Measurements from ENCODE around the gene MARS1.
"Not testable (repeated sequence)": the region's sequence is repeated elsewhere in the genome, so short reads cannot be mapped to it uniquely, and the experiment has no call there.

Gene MARS1

DNA sequence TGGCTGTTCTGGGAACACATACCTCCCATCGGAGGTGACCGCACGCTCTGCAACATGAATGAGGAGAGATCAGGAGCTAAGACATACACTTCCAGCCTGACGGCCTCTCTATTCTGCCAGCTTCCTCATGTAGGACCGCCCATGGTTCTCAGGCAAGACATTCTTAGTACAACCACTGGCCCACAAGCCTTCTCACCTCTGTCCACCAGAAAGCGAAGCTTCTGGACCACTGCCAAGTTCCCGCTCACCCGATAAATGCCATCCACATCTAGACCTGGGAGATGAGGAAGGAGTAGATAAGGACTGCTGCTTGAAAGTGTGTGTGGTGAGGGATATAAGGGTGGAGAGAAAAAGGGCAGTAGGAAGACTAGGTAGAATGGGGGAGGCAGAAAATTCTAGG is 13.4 kb upstream of the MARS1 start:
- no peak for DNase-seq

DNA sequence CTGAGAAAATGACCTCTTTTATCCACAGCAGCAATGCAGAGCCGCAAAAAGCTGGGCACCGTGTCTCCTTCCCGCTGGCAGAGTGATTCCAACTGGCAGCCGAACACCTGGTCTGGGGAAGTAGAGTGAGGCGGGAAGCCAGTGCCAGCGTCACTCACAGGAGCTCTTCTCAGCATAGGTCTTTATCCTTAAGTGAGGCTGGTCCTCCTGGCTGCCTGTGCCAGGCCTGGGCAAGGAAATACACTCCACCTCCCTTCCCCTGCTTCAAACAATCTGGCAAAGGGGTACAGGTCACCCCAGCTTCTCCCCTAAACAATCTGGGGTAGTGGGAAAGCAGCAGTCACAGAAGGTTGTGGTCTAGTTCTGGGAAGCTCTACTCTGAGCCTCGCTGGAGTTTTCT is 13.0 kb upstream of the MARS1 start:
- DNase-seq: no peak

DNA sequence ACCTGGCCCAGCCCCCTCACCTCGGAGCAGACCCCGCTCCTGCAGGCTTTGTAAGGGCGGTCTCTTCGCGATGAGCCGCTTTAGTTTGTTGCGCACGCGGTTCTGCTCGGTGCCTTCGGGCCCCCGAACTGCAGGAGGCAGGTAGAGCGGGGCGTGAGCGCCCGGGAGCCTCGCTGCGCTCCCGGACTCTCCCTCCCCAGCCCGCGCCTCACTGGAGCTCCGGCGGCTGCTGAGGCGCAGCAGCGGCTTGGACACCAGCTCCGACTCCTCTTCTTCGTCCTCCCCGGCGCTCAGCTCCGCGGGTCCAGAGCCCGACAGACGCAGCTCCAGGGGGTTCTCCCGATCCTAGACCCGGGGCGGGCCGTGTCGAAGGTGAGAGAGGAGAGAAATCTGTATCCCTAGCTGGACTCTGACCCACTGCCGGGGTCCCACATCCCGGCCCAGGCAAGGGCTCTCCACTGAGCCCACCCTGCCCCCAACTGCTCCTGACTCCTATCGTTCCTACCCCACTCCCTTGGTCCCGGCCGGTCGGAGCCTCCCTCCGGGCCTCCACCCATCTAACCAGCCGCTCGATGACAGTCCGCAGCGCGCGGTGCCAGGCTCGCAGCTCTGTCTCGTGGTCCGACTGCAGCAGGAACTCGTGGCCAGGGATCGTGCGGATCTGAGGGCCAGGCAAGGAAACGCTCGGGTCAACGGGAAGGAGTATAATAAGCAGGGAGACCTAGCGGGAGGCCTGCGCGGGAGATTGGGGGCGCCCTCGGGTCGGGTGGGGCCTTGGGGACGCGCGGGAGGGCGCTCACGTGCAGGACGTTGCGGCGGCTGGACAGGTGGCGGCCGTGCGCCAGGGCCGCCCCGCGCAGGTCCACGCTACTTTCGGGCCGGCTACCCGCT is 12.4 kb upstream of the MARS1 start:
- peak; percentile 49 for DNase-seq

DNA sequence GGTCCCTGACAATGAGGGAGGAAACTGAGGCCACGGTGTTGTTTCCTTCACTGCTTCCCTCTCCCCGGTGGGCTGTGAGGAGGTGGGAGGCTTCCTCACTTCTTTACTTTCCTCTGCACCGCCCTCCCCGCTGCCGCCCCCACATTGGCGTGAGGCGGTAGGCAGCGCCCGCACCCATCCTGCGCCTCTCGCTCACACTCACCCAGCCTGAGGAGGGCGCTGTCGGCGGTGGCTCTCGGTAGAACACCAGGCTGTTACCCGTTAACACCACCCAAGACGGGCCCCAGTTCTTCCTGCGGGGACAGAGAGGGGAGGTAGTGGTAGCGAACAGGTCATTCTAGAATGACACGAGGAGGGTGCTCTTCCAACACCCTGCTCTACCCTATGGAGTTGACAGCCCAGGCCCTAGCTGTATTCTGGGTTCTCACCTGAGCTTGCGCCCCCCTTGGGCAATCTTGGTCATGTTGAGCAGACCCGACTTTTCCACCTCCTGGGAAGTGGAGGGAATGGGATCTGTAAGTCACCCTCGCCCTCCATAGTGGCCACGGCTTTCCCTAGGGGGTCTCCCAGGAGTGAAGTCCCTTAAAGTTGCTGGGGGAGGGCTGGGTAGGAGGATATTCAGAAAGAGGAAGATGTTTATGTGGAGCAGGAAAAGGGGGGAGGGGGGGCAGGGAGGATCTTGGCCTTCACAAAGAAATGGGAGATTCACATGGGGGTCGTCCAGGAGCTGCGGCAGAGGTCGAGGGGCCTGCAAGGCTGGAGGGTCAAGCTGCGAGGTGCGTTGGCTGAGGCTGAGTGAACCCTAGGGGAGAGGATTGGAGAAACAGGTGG is 11.5 kb upstream of the MARS1 start:
- DNase-seq: peak; percentile 87

DNA sequence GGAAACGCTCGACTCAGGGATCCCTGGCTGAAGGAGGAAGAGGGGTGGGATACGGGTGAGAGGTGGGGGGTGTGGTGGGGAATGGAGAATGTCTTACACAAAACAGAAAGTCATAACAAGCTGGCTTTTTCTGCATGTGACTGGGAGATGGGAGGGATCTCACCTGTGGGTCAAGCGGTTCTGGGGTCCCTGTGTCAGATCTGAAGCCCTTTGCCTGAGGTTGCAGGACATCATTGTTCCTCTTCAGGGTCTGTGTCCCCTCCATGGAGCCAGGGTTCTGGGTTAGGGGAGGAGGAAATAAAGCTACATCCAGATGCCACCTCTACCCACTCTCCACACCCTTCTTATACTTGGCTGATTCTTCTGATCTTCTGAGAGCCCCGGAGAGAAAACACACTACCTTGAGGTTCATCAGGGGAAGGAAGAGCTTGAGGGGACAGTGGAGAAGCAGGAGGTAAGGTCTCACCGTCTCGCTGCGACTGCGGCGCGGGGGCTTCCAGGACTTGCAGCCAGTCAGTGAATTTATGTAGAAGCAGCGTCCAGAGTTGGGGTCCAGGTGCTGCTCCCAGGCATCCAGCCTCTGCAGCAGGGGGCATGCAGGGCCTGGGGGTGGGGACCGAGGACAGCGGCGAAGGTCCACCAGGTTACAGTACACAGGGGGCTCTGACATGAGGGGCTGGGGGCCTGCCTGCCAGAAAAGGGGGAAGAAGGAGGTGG is 10.7 kb upstream of the MARS1 start:
- DNase-seq: no peak

DNA sequence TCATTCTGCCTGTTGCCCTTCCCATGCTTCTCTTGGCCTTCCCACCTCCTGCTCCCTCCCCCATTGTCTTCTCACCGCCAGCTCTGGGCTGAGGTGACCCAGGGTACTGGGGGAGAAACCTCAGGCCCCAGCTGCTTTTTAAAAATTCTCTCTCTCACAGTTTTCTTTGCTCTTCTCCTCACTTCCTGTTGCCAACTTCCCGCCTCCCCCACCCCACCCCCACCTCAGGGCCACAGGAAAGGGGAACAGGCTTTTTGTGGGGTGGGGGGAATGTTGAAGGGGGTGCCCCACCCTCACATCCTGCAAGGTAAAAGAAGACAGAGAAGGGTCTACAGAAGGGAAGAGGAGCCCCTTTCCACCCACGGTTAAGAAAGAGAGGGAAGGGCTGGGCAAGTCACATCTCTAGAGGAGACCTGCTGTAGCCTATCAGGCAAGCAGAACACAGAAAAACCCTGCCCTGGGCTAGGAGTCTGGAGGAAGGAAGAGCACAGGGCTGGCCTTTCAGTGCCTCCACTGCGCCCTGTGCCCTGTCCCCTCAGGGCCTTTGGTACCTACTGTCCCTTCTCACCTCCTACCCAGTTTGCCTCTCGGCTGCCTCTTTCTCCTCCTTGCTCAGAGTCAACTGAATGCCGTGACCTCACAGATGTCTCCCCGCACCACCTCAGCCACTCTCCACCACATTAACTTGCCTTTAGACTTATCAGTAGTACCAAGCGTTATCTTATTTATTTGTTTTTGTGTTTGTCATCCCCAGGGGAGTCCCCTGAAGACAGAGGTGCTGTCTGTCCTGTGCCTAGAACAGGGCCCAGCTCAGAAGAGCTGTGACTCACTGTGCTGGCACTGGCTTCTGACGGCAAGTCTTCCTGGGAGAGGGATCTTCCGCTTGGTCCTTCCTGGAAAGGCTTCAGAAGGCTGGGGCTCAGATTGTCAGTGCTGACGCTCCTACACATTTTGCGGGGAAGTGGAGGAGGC is 9.9 kb upstream of the MARS1 start:
- DNase-seq: peak; percentile 82

DNA sequence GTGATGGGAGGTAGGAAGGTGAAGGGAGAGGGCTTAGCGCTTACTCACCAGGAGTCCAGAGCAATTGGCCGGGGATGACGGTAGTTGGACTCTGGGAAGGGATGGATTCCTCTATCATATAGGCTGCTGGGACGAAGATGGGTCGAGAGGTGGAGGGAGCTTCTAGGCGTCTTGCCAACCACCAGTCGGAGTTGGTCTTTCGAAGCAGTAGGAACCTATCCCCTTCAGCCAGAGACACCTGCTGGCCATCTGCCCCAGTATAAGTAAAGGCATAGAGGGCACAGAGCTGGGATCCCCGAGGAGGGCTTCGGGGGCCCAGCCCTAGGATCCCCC is 8.9 kb upstream of the MARS1 start:
- no peak for DNase-seq

DNA sequence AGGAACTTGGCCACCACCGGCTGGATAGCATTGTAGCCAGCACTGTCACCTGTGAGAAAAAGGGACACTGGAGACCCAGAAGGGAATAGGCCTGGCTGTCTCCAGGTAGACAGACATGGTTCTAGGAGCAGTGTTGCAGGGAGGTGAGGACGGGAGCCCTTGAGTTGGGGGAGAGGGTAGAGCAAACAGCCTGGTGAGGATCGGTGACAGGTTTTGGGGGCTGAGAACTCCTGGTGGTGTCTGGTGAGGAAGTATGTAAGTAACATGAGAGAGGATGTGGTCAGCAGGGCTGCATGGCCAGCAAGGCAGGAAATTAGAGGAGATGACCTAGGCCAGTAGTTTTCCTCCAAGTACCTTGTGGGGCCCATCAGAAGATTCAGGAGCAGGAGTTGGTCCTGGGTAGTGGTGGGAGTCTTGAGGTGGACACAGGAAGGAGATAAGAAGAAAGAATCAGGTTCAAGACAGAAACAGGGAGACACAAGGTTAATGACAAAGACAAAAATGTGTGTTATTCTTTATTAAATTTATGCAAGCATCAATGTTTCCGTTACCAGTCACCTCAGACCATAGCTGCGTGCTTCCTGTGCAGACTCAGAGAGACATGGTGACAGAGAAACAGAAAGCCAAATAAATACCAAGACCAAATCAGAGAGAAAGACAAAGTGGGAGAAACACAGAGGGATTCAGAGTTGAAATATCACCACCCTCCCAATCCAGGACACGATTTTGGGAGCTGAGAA is 8.3 kb upstream of the MARS1 start, which contains the start of gene ARHGAP9:
Gene ARHGAP9, minus strand, starts transcription at position 491 of the 740 bp plus-strand sequence. Its CDS starts 460 bp downstream, at position 31.
- DNase-seq: peak; percentile 65

DNA sequence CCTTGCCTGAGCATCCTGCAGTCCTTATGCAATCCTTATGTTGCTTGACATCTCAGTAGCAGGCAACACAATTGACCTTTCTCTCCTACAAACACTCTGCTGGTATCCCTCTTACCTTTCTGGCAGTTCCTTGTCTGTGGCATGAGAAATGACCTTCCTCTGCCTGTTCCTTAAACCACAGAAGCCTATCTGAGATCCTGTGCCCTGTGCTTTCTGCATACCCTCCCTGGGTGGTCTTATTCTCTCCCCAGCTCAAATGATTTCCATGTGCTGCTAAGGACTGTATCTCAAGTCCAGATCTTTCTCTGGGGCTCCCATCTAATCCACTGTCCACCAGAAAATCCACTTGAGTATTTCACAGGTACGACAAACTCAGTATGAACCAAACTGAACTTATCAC is 6.2 kb upstream of the MARS1 start:
- DNase-seq: no peak

DNA sequence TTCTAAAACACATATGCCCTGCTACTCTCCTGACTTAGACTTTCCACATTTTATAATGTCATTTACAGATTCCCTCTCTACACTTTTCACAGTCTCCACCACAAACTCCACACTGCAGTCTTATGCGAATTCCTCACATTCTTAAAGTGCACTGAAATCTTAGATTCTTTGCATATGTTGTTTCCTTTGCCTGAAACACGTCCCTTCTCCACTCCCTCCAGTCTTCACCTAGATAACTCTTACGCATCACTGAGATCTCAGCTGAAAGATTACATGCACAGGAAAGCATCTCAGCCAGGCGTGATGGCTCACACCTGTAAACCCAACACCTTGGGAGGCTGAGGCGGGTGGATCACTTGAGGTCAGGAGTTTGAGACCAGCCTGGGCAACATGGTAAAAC is 4.4 kb upstream of the MARS1 start:
- no peak for DNase-seq

DNA sequence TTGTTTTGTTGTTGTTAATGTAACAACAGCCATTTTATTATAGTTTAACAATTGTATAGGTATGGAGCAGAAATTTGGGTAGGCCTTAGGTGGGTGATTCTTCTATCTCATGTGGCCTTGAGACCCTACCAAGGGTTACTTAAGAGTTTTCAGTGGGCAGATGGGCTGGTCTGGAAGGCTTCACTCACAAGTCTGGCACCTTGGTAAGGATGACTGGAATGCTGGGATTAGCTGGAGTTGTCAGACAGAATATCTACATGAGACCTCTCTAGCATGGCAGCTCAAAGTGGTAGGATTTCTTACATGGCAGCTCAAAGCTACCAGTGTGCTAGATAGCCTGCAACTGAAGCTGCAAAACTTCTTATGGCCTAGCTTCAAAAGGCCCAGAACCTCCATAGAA is 2.2 kb upstream of the MARS1 start:
- no peak for DNase-seq

DNA sequence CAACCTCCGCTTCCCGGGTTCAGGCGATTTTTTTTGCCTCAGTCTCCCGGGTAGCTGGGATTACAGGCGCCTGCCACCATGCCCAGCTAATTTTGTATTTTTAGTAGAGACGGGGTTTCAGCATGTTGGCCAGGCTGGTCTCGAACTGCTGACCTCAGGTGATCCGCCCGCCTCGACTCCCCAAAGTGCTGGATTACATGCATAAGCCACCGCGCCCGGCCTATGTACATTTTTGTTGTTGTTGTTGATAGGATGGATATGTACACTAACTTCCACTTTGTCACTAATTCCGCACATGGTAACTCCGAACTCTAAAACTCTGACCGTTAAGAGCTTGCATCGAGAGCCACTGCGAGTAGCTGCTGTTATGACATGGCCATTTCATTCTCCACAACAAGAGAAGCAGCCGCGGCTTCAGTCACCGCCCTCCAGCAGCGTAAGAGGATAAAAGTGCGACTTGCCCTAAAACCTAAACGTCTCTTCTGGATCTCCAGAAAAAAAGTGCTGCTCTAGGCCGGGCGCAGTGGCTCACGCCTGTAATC is 742 bp upstream of the MARS1 start:
- no peak for DNase-seq

DNA sequence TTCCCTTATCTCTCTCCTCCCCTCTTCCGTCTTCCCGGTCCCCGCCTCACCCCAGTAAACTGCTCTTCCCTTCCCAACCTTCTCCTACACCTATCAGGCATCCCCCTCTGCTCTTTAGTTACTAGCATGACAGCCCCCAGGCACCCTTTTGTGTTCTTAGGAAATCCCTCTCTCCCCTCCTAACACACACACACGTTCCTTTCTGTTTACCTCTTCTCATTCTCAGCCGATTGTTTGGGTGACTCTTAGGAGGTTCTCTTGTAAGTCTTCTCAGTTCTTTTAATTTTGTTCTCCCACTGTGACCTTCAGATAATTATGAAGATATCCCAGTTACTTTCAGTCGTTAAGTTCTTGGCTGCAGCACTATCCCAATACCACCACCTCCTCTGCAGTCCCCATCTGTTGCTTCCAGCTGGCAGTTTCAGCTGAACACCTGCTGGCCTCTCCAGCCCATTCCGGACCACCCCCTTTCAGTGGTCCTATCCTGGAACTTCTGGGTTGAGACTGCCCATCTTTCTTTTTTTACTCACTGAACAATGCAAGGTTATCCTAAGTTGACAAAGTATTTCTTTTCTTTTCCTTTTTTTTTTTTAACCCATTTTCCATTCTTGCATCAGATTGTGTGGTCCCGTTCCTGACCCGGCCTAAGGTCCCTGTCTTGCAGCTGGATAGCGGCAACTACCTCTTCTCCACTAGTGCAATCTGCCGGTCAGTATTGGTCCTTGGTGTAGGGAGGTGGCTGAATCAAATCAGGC is 711 bp downstream of the MARS1 start:
- DNase-seq: no peak

DNA sequence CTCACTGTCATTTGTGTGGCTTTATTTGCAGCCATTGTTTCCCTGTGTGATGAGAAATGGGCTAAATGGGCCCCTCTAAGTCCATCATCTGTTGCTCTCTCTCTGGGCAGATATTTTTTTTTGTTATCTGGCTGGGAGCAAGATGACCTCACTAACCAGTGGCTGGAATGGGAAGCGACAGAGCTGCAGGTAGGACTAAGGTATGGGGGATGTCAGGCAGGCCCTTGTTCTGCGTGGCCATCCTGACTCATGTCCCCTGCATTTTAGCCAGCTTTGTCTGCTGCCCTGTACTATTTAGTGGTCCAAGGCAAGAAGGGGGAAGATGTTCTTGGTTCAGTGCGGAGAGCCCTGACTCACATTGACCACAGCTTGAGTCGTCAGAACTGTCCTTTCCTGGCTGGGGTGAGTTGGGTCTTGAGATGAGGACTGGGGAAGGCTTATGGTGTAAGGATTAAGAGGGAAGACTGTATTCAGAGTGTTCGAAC is 1.3 kb downstream of the MARS1 start:
- no peak for DNase-seq

DNA sequence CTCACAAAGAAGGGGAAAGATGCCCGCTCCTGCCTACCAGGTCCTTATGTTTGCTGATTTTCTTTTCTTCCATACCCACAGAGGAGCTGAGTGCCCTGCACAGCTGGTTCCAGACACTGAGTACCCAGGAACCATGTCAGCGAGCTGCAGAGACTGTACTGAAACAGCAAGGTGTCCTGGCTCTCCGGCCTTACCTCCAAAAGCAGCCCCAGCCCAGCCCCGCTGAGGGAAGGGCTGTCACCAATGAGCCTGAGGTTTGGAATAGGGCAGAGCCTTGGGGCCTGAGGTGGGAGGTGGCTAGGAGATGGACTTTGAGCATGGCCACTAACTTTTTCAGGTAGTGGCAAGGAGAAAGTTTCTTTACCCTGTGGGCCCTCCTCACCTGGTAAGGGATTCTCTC is 2.3 kb downstream of the MARS1 start:
- no peak for DNase-seq

DNA sequence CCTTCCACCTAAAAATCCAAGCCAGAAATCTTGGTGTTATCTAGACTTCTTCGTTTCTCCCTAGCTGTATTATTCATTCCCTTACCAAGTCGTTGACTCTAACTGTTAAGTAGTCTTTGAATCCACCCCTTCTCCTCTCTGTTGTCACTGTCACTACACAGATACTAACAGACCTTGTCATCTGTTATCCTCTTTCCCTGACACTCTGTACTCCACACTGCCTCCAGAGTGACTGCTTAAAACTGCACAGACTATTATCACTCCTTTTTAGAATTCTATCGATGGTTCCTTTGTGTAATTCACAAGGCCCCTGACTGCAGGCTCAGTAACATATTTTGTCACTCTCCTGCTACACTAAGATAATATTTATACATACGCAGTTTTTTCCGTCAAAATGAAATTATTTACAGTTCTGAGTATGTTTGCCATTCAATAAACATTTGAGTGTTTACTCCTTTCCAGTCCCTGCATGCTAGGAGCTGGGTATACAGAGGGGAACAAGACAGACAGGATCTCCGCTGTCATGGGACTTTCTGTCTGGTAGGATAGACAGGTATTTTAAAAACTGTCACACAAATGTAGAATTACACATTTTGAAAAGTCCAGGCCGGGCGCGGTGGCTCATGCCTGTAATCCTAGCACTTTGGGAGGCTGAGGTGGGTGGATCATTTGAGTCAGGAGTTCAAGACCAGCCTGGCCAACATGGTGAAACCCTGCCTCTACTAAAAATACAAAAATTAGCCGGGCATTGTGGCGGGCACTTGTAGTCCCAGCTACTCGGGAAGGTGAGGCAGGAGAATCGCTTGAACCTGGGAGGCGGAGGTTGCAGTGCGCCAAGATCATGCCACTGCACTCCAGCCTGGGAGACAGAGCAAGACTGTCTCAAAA is 3.8 kb downstream of the MARS1 start:
- peak; percentile 76 for DNase-seq

DNA sequence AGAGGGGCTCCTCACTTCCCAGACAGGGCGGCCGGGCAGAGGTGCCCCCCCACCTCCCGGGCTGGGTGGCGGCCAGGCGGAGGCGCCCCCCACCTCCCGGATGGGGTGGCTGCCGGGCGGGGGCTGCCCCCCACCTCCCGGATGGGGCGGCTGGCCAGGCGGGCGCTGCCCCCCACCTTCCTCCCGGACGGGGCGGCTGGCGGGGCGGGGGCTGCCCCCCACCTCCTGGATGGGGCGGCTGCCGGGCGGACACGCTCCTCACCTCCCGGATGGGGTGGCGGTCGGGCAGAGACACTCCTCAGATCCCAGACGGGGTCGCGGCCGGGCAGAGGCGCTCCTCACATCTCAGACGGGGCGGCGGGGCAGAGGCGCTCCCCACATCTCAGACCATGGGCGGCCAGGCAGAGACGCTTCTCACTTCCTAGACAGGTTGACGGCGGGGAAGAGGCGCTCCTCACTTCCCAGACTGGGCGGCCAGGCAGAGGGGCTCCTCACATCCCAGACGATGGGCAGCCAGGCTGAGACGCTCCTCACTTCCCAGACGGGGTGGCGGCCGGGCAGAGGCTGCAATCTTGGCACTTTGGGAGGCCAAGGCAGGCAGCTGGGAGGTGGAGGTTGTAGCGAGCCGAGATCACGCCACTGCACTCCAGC is 7.3 kb downstream of the MARS1 start:
- not testable (repeated sequence) for DNase-seq

DNA sequence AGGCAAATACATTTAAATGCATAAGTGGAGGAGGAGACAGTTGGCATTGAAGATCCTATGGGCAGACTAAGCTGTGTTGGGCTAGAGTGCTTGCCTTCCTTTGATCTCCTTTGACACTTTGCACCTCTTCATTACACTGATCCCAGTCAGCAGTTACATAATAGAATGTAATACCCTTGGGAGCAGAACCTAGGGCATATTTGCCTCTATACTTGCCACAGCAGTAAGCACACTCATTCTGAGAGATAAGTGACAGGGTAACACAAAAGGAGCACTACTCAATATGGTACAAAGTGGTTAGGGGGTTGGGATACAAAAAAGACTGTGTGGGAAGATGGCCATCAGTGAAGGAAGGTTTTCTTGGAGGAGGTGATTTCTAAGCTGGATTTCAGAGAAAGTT is 9.0 kb downstream of the MARS1 start:
- no peak for DNase-seq
